HEK293T (cell line): ENCODE data around the gene SCTR.

Source experiments
- ARNT ChIP-seq: fragments of 450-650 bp; IDR thresholded peaks from 2 replicates; pipeline ENCODE4 v1.6.1; 2017; ENCODE audit warnings: mild to moderate bottlenecking
- BHLHE40 ChIP-seq: fragments of 450-650 bp; IDR thresholded peaks from 2 replicates; pipeline ENCODE4 v1.6.1; 2016; ENCODE audit warnings: mild to moderate bottlenecking, moderate library complexity, borderline replicate concordance
- CTBP1 ChIP-seq: fragments of 450-650 bp; IDR thresholded peaks from 2 replicates; pipeline ENCODE4 v1.6.1; 2016; ENCODE audit warnings: borderline replicate concordance
- FOXA1 ChIP-seq: fragments of 450-650 bp; IDR thresholded peaks from 2 replicates; pipeline ENCODE4 v1.6.1; 2016; ENCODE audit warnings: mild to moderate bottlenecking
- FOXK2 ChIP-seq: fragments of 450-650 bp; IDR thresholded peaks from 2 replicates; pipeline ENCODE4 v1.6.1; 2016; ENCODE audit warnings: mild to moderate bottlenecking
- FOXM1 ChIP-seq: fragments of 450-650 bp; IDR thresholded peaks from 2 replicates; pipeline ENCODE4 v1.6.1; 2017; ENCODE audit warnings: mild to moderate bottlenecking, borderline replicate concordance
- HDGF ChIP-seq: fragments of 450-650 bp; IDR thresholded peaks from 2 replicates; pipeline ENCODE4 v1.6.1; 2017; ENCODE audit warnings: antibody characterized with exemption, borderline replicate concordance
- L3MBTL2 ChIP-seq: fragments of 450-650 bp; conservative IDR thresholded peaks from 2 replicates; pipeline ENCODE4 v1.6.1; 2016; ENCODE audit warnings: mild to moderate bottlenecking
- NFRKB ChIP-seq: fragments of 450-650 bp; IDR thresholded peaks from 2 replicates; pipeline ENCODE4 v1.6.1; 2016; ENCODE audit warnings: mild to moderate bottlenecking, moderate library complexity
- PKNOX1 ChIP-seq: fragments of 450-650 bp; IDR thresholded peaks from 2 replicates; pipeline ENCODE4 v1.6.1; 2016
- SP1 ChIP-seq: fragments of 450-650 bp; IDR thresholded peaks from 2 replicates; pipeline ENCODE4 v1.6.1; 2017
- SUZ12 ChIP-seq: fragments of 450-650 bp; IDR thresholded peaks from 2 replicates; pipeline ENCODE4 v1.6.1; 2016; ENCODE audit warnings: mild to moderate bottlenecking
- TARDBP ChIP-seq: fragments of 450-650 bp; IDR thresholded peaks from 2 replicates; pipeline ENCODE4 v1.6.1; 2016
- ZNF384 ChIP-seq: fragments of 450-650 bp; IDR thresholded peaks from 2 replicates; pipeline ENCODE4 v1.6.1; 2016

DNA sequence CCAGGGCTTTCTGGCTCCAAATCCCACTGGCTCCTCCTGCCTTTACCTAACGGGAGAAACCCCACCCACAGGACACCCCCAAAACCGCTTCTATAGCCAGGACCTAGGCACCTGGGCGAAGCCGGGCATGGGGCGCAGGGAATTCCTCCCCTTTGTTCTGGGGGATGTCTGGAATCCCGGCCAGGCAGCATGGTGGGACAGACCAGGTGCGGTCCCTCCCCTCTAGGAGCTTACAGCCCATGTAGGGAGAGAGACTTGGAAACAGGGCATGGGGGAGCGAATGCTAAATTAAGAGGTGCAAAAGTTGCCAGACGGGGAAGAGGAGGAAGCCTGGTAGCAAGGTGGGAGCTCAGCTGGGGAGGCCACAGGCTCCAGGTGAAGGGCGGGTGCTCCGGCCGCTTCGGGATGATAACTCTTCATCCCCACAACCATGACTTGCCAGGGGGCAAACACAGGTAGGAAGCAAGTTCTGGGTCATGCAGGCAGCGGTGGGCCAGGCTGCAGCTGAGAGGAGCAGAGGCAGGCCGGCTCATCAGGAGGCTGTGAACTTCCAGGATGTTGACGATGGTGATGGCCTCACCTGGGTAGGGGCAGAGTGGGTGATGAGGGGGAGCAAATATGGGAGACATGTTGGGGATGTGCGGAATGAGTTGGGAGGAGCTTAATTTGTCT lies 91.3 kb downstream of the SCTR start:
- TF ChIP-seq CTBP1, result no peak
- no peak for TF ChIP-seq TARDBP
- no peak for TF ChIP-seq FOXK2
- no peak for TF ChIP-seq BHLHE40
- TF ChIP-seq FOXA1, result no peak
- TF ChIP-seq ARNT, result no peak
- TF ChIP-seq FOXM1, result no peak
- TF ChIP-seq SP1, result no peak
- TF ChIP-seq NFRKB, result no peak
- no peak for TF ChIP-seq L3MBTL2
- TF ChIP-seq ZNF384, result no peak
- no peak for TF ChIP-seq SUZ12
- no peak for TF ChIP-seq HDGF
- TF ChIP-seq PKNOX1, result no peak
